Panc1 (cell line): ENCODE measurements around the gene TGDS. TPM values are rescaled to one million over a fixed set of nuclear protein-coding genes. Genes with fewer than 3 reads are reported as not detected.

Experiments used
- ATAC-seq: fragments of 200-7000 bp; cut with Tn5 transposase; 2 replicates; pipeline ENCODE4 v1.9.1; 2020; ENCODE audit warnings: mild to moderate bottlenecking, moderate library complexity
- BruUV-seq: library from RNA; stranded (reverse); fragments of 400-500 nt; replicated peaks from 2 replicates; lab custom pipeline; 2021; lab: Mats Ljungman, UMichigan
- CTCF ChIA-PET: fragments of 300-600 bp; sonication (Branson Sonifier 250); formaldehyde crosslinking; loops from one replicate; lab custom pipeline; 2022; ENCODE audit warnings: antibody characterized with exemption; lab: Charles Lee
- POLR2A ChIA-PET: fragments of 300-600 bp; sonication (Branson Sonifier 250); formaldehyde crosslinking; loops from one replicate; lab custom pipeline; 2022; ENCODE audit warnings: antibody characterized with exemption; lab: Charles Lee
- DNase-seq: peaks from one replicate; pipeline ENCODE4 v3.0.0-alpha.2; 2010; ENCODE audit warnings: low read depth, low spot score
- H3K27ac ChIP-seq: 2 replicates; pipeline ENCODE4 v1.5.1; 2011; ENCODE audit warnings: mild to moderate bottlenecking, low read length, inconsistent platforms
- H3K27me3 ChIP-seq: fragments of 200-500 bp; sonication (Bioruptor generic); 2 replicates; pipeline ENCODE4 v1.6.0; 2014; ENCODE audit warnings: low read length, inconsistent platforms; ENCODE audit not compliant: control insufficient read depth, insufficient read depth
- H3K36me3 ChIP-seq: fragments of 200-500 bp; sonication (Bioruptor generic); 2 replicates; pipeline ENCODE4 v1.5.1; 2014; ENCODE audit warnings: inconsistent platforms, mild to moderate bottlenecking, low read length, moderate library complexity; ENCODE audit not compliant: control insufficient read depth, insufficient read depth
- H3K4me1 ChIP-seq: 2 replicates; pipeline ENCODE4 v1.5.1; 2011; ENCODE audit warnings: inconsistent platforms, mild to moderate bottlenecking, low read length, moderate library complexity; ENCODE audit not compliant: control insufficient read depth, insufficient read depth
- H3K4me3 ChIP-seq, 2 experiments: 2 replicates each; pipeline ENCODE4 v1.5.1; 2011 to 2012; ENCODE audit warnings: low read depth in 2 of 2, low read length in 2 of 2, mild to moderate bottlenecking in 2 of 2, inconsistent platforms in 1 of 2, moderate library complexity in 1 of 2
- H3K9me3 ChIP-seq: fragments of 200-500 bp; sonication (Bioruptor generic); 2 replicates; pipeline ENCODE4 v1.5.1; 2014; ENCODE audit warnings: low read depth, mild to moderate bottlenecking, inconsistent platforms, low read length, moderate library complexity; ENCODE audit not compliant: control insufficient read depth, insufficient read depth
- POLR2AphosphoS5 ChIP-seq: IDR thresholded peaks from 2 replicates; pipeline ENCODE4 v1.6.1; 2012; ENCODE audit warnings: mild to moderate bottlenecking, low read depth, low read length, moderate library complexity
- SIN3A ChIP-seq: IDR thresholded peaks from 2 replicates; pipeline ENCODE4 v1.6.1; 2012; ENCODE audit warnings: low read depth, mild to moderate bottlenecking, low read length, moderate library complexity, borderline replicate concordance; ENCODE audit not compliant: insufficient read depth
- TCF7L2 ChIP-seq: IDR thresholded peaks from 2 replicates; pipeline ENCODE4 v1.6.1; 2011; ENCODE audit warnings: mild to moderate bottlenecking, low read depth, low read length, inconsistent platforms
- in situ Hi-C: cut with HindIII; loops from 2 replicates; pipeline ENCODE4 v1.10.0; 2016; ENCODE audit warnings: low sequenced_read_pairs, low pct_unique_long_range_greater_than_20kb
- intact Hi-C: fragments of 100-400 bp; cut with micrococcal nuclease; formaldehyde crosslinking; loops from one replicate; pipeline ENCODE4 v1.10.0; 2022; ENCODE audit not compliant: unreplicated experiment
- total RNA-seq: library from RNA; stranded (reverse); gene quantifications from one replicate; pipeline ENCODE4 v1.2.1, GENCODE V29; 2021; ENCODE audit not compliant: unreplicated experiment
- TF ChIP-seq, protein P1 (sequence below), 2 experiments: IDR thresholded peaks; 2 replicates each; pipeline ENCODE4 v1.6.1; 2011 to 2012; ENCODE audit warnings: low read depth in 2 of 2, control low read depth in 1 of 2, low read length in 1 of 2, mild to moderate bottlenecking in 1 of 2, moderate library complexity in 1 of 2; ENCODE audit not compliant: insufficient read depth in 1 of 2
- TF ChIP-seq, protein P2 (sequence below): fragments of 450-650 bp; IDR thresholded peaks from 2 replicates; pipeline ENCODE4 v1.5.1; 2017; ENCODE audit warnings: mild to moderate bottlenecking

TGDS gene
- total RNA-seq, 1 experiment from 2014 or later = 7.9 TPM

DNA sequence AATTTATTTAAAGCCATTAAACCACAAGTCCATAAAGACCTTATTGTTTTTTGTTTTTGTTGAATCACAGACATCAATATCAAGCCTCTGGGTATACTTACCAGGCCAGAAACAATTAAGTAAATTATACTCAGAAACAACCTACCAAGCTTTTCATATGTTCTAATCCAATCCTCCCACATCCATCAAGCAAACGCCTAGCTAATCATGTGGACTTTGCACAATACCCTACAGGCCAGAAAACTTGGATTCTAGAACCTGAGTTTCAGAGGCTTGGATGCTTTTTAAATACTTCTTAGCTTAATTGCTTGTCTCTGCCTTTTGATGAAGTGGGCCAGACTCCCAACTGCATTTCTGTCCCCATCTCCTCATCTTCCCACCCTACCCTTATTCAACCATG, 39.9 kb downstream of the TGDS start:
- no peak for DNase-seq
- Histone ChIP-seq H3K9me3 (no peaks in the 10 kb centered on the region), H3K36me3 (no peaks in the 10 kb centered on the region), H3K27ac (no peak overlapping the region), H3K4me1 (no peaks in the 10 kb centered on the region), H3K4me3 (no peak overlapping the region), H3K27me3 (no peaks in the 10 kb centered on the region)
- ATAC-seq = no peak
- no peak for TF ChIP-seq TCF7L2
- TF ChIP-seq, protein P1, sequence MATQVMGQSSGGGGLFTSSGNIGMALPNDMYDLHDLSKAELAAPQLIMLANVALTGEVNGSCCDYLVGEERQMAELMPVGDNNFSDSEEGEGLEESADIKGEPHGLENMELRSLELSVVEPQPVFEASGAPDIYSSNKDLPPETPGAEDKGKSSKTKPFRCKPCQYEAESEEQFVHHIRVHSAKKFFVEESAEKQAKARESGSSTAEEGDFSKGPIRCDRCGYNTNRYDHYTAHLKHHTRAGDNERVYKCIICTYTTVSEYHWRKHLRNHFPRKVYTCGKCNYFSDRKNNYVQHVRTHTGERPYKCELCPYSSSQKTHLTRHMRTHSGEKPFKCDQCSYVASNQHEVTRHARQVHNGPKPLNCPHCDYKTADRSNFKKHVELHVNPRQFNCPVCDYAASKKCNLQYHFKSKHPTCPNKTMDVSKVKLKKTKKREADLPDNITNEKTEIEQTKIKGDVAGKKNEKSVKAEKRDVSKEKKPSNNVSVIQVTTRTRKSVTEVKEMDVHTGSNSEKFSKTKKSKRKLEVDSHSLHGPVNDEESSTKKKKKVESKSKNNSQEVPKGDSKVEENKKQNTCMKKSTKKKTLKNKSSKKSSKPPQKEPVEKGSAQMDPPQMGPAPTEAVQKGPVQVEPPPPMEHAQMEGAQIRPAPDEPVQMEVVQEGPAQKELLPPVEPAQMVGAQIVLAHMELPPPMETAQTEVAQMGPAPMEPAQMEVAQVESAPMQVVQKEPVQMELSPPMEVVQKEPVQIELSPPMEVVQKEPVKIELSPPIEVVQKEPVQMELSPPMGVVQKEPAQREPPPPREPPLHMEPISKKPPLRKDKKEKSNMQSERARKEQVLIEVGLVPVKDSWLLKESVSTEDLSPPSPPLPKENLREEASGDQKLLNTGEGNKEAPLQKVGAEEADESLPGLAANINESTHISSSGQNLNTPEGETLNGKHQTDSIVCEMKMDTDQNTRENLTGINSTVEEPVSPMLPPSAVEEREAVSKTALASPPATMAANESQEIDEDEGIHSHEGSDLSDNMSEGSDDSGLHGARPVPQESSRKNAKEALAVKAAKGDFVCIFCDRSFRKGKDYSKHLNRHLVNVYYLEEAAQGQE (IDR thresholded peaks at IDR 0.05; ENCODE audit: insufficient read depth in 1 of 2, low read depth in 2 of 2, low read length in 1 of 2) = no peak
- TF ChIP-seq, protein P2, sequence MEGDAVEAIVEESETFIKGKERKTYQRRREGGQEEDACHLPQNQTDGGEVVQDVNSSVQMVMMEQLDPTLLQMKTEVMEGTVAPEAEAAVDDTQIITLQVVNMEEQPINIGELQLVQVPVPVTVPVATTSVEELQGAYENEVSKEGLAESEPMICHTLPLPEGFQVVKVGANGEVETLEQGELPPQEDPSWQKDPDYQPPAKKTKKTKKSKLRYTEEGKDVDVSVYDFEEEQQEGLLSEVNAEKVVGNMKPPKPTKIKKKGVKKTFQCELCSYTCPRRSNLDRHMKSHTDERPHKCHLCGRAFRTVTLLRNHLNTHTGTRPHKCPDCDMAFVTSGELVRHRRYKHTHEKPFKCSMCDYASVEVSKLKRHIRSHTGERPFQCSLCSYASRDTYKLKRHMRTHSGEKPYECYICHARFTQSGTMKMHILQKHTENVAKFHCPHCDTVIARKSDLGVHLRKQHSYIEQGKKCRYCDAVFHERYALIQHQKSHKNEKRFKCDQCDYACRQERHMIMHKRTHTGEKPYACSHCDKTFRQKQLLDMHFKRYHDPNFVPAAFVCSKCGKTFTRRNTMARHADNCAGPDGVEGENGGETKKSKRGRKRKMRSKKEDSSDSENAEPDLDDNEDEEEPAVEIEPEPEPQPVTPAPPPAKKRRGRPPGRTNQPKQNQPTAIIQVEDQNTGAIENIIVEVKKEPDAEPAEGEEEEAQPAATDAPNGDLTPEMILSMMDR = no peak
- no peak for TF ChIP-seq SIN3A
- TF ChIP-seq POLR2AphosphoS5 = no peak
- ChIA-PET POLR2A (no interaction called here), CTCF (no interaction called here)
- no TSS peak for BruUV-seq
- in situ Hi-C loops = no loop called here
- intact Hi-C loops = no loop called here

DNA sequence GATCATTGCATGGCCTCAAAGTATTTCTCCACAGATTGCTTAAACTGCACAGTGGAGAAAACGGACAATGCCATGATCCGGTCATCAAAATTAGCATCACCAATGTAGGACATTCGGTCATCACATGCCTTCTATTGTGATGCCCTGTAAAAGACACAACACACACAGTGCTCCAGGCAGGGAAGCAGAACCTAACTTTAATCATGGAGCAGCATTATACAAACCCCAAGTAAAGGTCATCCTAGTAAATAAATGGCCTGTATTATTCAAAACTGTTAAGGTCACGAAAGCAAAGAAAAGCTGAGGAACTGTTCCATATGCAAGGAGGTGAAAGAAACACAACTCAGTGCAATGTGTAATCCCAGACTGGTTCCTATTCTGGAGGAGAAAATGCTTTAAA, 42.2 kb downstream of the TGDS start:
- ATAC-seq (no peak), DNase-seq (no peak)
- no TSS peak for BruUV-seq
- POLR2A ChIA-PET = no interaction called here
- H3K27ac ChIP-seq = no peak overlapping the region
- no peaks in the 10 kb centered on the region for H3K36me3 ChIP-seq
- no peaks in the 10 kb centered on the region for H3K4me1 ChIP-seq
- H3K9me3 ChIP-seq = no peaks in the 10 kb centered on the region
- intact Hi-C loops = no loop called here
- TF ChIP-seq SIN3A (no peak), POLR2AphosphoS5 (no peak), TCF7L2 (no peak)
- TF ChIP-seq, protein P1 (IDR thresholded peaks at IDR 0.05; ENCODE audit: insufficient read depth in 1 of 2, low read depth in 2 of 2, low read length in 1 of 2) = no peak
- TF ChIP-seq, protein P2 = no peak
- no peaks in the 10 kb centered on the region for H3K27me3 ChIP-seq
- CTCF ChIA-PET = no interaction called here
- no peak overlapping the region for H3K4me3 ChIP-seq
- in situ Hi-C loops = no loop called here
